OCI-LY3 (cell line): ENCODE results near the gene ANHX.

Experiments
- H2AFZ ChIP-seq: fragments of 200-600, 300-600 bp; shearing (Covaris generic); 2 replicates; pipeline ENCODE4 v1.6.0; 2014; ENCODE audit warnings: antibody characterized with exemption, low read depth, low read length
- H3K27ac ChIP-seq: fragments of 200-600, 300-600 bp; sonication (generic); 2 replicates; pipeline ENCODE4 v1.5.1; 2014; ENCODE audit warnings: mild to moderate bottlenecking, low read length, moderate library complexity, mixed read lengths
- H3K27me3 ChIP-seq: fragments of 200-600, 300-600 bp; sonication (generic); 2 replicates; pipeline ENCODE4 v1.6.1; 2014; ENCODE audit warnings: low read depth, low read length, mixed read lengths
- H3K36me3 ChIP-seq: fragments of 200-600, 300-600 bp; sonication (generic); replicated peaks from 2 replicates; pipeline ENCODE3; 2014; ENCODE audit warnings: low read depth, low read length, mixed read lengths
- H3K4me1 ChIP-seq: fragments of 300-600, 200-600 bp; sonication (generic); 2 replicates; pipeline ENCODE4 v1.6.1; 2014; ENCODE audit warnings: low read length, mixed read lengths
- H3K4me2 ChIP-seq: fragments of 200-600, 300-600 bp; sonication (generic); 2 replicates; pipeline ENCODE4 v1.6.1; 2014; ENCODE audit warnings: low read length, mixed read lengths
- H3K4me3 ChIP-seq: fragments of 300-600, 200-600 bp; sonication (generic); 2 replicates; pipeline ENCODE4 v1.5.1; 2014; ENCODE audit warnings: antibody characterized with exemption, mild to moderate bottlenecking, low read length, moderate library complexity
- H3K79me2 ChIP-seq: fragments of 300-600, 200-600 bp; shearing (Covaris generic); 2 replicates; pipeline ENCODE4 v1.6.1; 2014; ENCODE audit warnings: mild to moderate bottlenecking, low read length, mixed read lengths
- H3K9ac ChIP-seq: fragments of 300-600, 200-600 bp; shearing (Covaris generic); 2 replicates; pipeline ENCODE4 v1.6.0; 2014; ENCODE audit warnings: mild to moderate bottlenecking, low read length, moderate library complexity
- H3K9me3 ChIP-seq: fragments of 200-600, 300-600 bp; shearing (Covaris generic); 2 replicates; pipeline ENCODE4 v1.6.1; 2014; ENCODE audit warnings: low read length, mixed read lengths; ENCODE audit not compliant: insufficient read depth
- H4K20me1 ChIP-seq: fragments of 200-600, 300-600 bp; sonication (generic); 2 replicates; pipeline ENCODE4 v1.6.1; 2016; ENCODE audit warnings: low read length, mixed read lengths; ENCODE audit not compliant: insufficient read depth
- CTCF ChIP-seq: fragments of 200-600, 300-600 bp; sonication (generic); IDR thresholded peaks from 2 replicates; pipeline ENCODE4 v1.5.1; 2014; ENCODE audit warnings: antibody characterized with exemption, low read length, low read depth
- EZH2phosphoT487 ChIP-seq: fragments of 200-600 bp; shearing (Covaris generic); IDR thresholded peaks from 2 replicates; pipeline ENCODE4 v1.6.1; 2018; ENCODE audit warnings: antibody characterized with exemption, mixed run types, low read depth

ANHX gene

GRCh38 chr12:133233993-133234564 lies 1.6 kb downstream of the ANHX start:
- Histone ChIP-seq H3K79me2 (no peaks in the 10 kb centered on the region), H4K20me1 (no peaks in the 10 kb centered on the region), H3K27me3 (no peaks in the 10 kb centered on the region), H3K27ac (no peak overlapping the region), H3K4me2 (no peak overlapping the region), H3K36me3 (no peaks in the 10 kb centered on the region), H3K4me1 (no peaks in the 10 kb centered on the region), H3K9me3 (0 out of 2 replicates have a peak, but pooled peaks cover 4% of the 10 kb centered on the region), H3K9ac (no peak overlapping the region), H2AFZ (no peak overlapping the region), H3K4me3 (no peak overlapping the region)
- TF ChIP-seq CTCF (no peak), EZH2phosphoT487 (no peak)

DNA sequence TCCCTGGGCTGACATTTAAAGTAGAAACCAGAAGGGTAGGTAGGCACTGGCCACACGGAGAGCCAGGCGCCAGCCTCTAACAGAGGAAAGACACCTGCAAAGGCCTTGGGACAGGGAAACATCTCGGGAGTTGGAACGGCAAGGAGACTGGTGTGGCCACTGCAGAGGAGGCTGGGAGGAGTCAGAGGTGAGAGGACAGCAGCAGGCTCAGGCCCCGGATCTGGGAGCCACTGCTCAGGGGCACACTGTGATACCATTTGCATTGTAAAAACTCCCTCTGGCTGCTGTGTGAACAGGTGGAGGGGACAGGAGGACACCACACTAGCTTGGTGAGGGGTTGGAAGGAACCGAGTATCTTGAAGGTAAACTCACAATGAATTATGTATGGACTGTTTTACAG lies 2.7 kb downstream of the ANHX start:
- no peaks in the 10 kb centered on the region for H4K20me1 ChIP-seq
- no peaks in the 10 kb centered on the region for H3K79me2 ChIP-seq
- H3K27me3 ChIP-seq = no peaks in the 10 kb centered on the region
- H3K9ac ChIP-seq = no peak overlapping the region
- no peak for TF ChIP-seq EZH2phosphoT487
- no peak for TF ChIP-seq CTCF
- no peak overlapping the region for H3K4me2 ChIP-seq
- no peak overlapping the region for H2AFZ ChIP-seq
- H3K4me3 ChIP-seq = no peak overlapping the region
- H3K27ac ChIP-seq = no peak overlapping the region
- no peaks in the 10 kb centered on the region for H3K4me1 ChIP-seq
- 0 out of 2 replicates have a peak, but pooled peaks cover 4% of the 10 kb centered on the region for H3K9me3 ChIP-seq
- H3K36me3 ChIP-seq = no peaks in the 10 kb centered on the region

DNA sequence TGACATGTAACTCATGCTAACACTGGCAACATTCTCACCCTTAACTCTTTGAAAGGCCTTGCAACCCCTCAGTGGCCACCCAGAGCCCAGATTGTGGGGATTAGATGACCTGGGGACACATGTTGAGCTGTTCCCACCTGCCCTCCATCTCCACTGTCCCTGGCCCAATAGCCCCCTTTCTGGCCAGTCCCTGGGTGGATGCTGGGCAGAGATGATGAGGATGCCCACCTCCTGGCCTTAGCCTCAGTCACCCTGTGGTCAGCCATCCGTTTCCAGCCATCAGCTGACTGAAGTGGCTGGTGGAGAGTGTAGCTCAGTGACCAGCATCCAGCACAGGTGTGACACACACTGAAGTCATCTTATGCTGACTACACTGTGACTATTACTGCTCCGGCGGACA lies 4.7 kb downstream of the ANHX start:
- no peak overlapping the region for H2AFZ ChIP-seq
- no peak overlapping the region for H3K9ac ChIP-seq
- H3K4me2 ChIP-seq = no peak overlapping the region
- H3K27me3 ChIP-seq = no peaks in the 10 kb centered on the region
- H3K4me1 ChIP-seq = no peaks in the 10 kb centered on the region
- H3K27ac ChIP-seq = no peak overlapping the region
- H3K9me3 ChIP-seq = 0 out of 2 replicates have a peak, but pooled peaks cover 4% of the 10 kb centered on the region
- no peak for TF ChIP-seq EZH2phosphoT487
- TF ChIP-seq CTCF = no peak
- no peaks in the 10 kb centered on the region for H3K79me2 ChIP-seq
- H3K4me3 ChIP-seq = no peak overlapping the region
- no peaks in the 10 kb centered on the region for H4K20me1 ChIP-seq
- H3K36me3 ChIP-seq = no peaks in the 10 kb centered on the region

GRCh38 chr12:133227281-133227852 lies 8.3 kb downstream of the ANHX start:
- H3K4me2 ChIP-seq = no peak overlapping the region
- TF ChIP-seq CTCF (no peak), EZH2phosphoT487 (no peak)
- no peaks in the 10 kb centered on the region for H3K27me3 ChIP-seq
- H3K36me3 ChIP-seq = no peaks in the 10 kb centered on the region
- no peaks in the 10 kb centered on the region for H3K4me1 ChIP-seq
- no peaks in the 10 kb centered on the region for H3K79me2 ChIP-seq
- H3K4me3 ChIP-seq = no peak overlapping the region
- H3K27ac ChIP-seq = no peak overlapping the region
- 0 out of 2 replicates have a peak, but pooled peaks cover 4% of the 10 kb centered on the region for H3K9me3 ChIP-seq
- H2AFZ ChIP-seq = no peak overlapping the region
- H3K9ac ChIP-seq = no peak overlapping the region
- H4K20me1 ChIP-seq = no peaks in the 10 kb centered on the region
